ENCODE data around the gene TXNDC8.

GRCh38 chr9:110330484-110331105, 7.1 kb downstream of the TXNDC8 start:
- TF ChIP-seq CTCF (IDR thresholded peaks at IDR 0.05) = no peak
- no peak for TF ChIP-seq POLR2A (IDR thresholded peaks at IDR 0.05)

All from thyroid gland (tissue), 4 donors.